Neural cell (in vitro differentiated cells): ENCODE data around the gene VEGFD. TPM values are rescaled to one million over a fixed set of nuclear protein-coding genes. Genes with fewer than 3 reads are reported as not detected.

Experiments
- H2AFZ ChIP-seq: fragments of 200-600, 300-800 bp; sonication (generic), shearing (Covaris generic); 2 replicates; pipeline ENCODE4 v1.6.0; 2014; ENCODE audit warnings: low read depth, mild to moderate bottlenecking, antibody characterized with exemption, low read length, moderate library complexity
- H3F3A ChIP-seq: fragments of 200-600 bp; shearing (Covaris generic); 2 replicates; pipeline ENCODE4 v1.6.1; 2016; ENCODE audit warnings: mild to moderate bottlenecking, moderate library complexity, mixed read lengths, antibody characterized with exemption, low read length; ENCODE audit not compliant: insufficient read depth, poor library complexity, severe bottlenecking
- H3K27ac ChIP-seq: fragments of 200-600, 300-800 bp; sonication (generic), shearing (Covaris generic); 2 replicates; pipeline ENCODE4 v1.5.1; 2014; ENCODE audit warnings: mild to moderate bottlenecking, low read length, moderate library complexity
- H3K27me3 ChIP-seq: fragments of 300-800, 200-600 bp; sonication (generic), shearing (Covaris generic); 2 replicates; pipeline ENCODE4 v1.6.0; 2014; ENCODE audit warnings: mild to moderate bottlenecking, low read depth, low read length, moderate library complexity; ENCODE audit not compliant: insufficient read depth
- H3K36me3 ChIP-seq: fragments of 300-800, 200-600 bp; sonication (generic), shearing (Covaris generic); 2 replicates; pipeline ENCODE4 v1.5.1; 2014; ENCODE audit warnings: mild to moderate bottlenecking, antibody characterized with exemption, low read length, moderate library complexity; ENCODE audit not compliant: insufficient read depth
- H3K4me2 ChIP-seq: fragments of 300-800, 200-600 bp; sonication (generic), shearing (Covaris generic); 2 replicates; pipeline ENCODE4 v1.6.0; 2014; ENCODE audit warnings: mild to moderate bottlenecking, low read length
- H3K4me3 ChIP-seq: fragments of 300-800, 200-600 bp; sonication (generic), shearing (Covaris generic); 2 replicates; pipeline ENCODE4 v1.5.1; 2014; ENCODE audit warnings: mild to moderate bottlenecking, low read length, moderate library complexity
- H3K79me2 ChIP-seq: fragments of 200-600 bp; shearing (Covaris generic); replicated peaks from 2 replicates; pipeline ENCODE4 v1.6.0; 2014; ENCODE audit warnings: mild to moderate bottlenecking, low read length, moderate library complexity; ENCODE audit not compliant: insufficient read depth
- H3K9ac ChIP-seq: fragments of 300-800, 200-600 bp; sonication (generic), shearing (Covaris generic); 2 replicates; pipeline ENCODE4 v1.6.1; 2016; ENCODE audit warnings: mild to moderate bottlenecking, low read length, mixed read lengths
- H3K9me2 ChIP-seq: fragments of 200-600 bp; shearing (Covaris generic); 2 replicates; pipeline ENCODE4 v1.6.1; 2016; ENCODE audit warnings: mild to moderate bottlenecking, low read length, mixed read lengths; ENCODE audit not compliant: insufficient read depth
- H3K9me3 ChIP-seq: fragments of 200-600, 300-800 bp; sonication (generic), shearing (Covaris generic); 2 replicates; pipeline ENCODE4 v1.6.1; 2016; ENCODE audit warnings: mild to moderate bottlenecking, mixed run types, low read length, moderate library complexity, mixed read lengths
- H4K20me1 ChIP-seq: fragments of 200-600 bp; shearing (Covaris generic); 2 replicates; pipeline ENCODE4 v1.6.1; 2016; ENCODE audit warnings: mild to moderate bottlenecking, mixed run types; ENCODE audit not compliant: insufficient read depth
- CTCF ChIP-seq: fragments of 450-650 bp; IDR thresholded peaks from 2 replicates; pipeline ENCODE4 v1.5.1; 2014; ENCODE audit warnings: antibody characterized with exemption, mild to moderate bottlenecking, moderate library complexity; ENCODE audit not compliant: poor library complexity, severe bottlenecking
- EP300 ChIP-seq: fragments of 450-650 bp; conservative IDR thresholded peaks from 2 replicates; pipeline ENCODE4 v1.6.1; 2014; ENCODE audit warnings: antibody characterized with exemption, mild to moderate bottlenecking, moderate library complexity; ENCODE audit not compliant: poor library complexity, severe bottlenecking
- EZH2 ChIP-seq: fragments of 200-600, 300-800 bp; shearing (Covaris generic), sonication (generic); IDR thresholded peaks from 2 replicates; pipeline ENCODE4 v1.6.1; 2014; ENCODE audit warnings: antibody characterized with exemption, low read length, borderline replicate concordance, mild to moderate bottlenecking; ENCODE audit not compliant: insufficient read depth, poor library complexity, severe bottlenecking
- MXI1 ChIP-seq: fragments of 450-650 bp; conservative IDR thresholded peaks from 2 replicates; pipeline ENCODE4 v1.6.1; 2014; ENCODE audit warnings: antibody characterized with exemption, mild to moderate bottlenecking; ENCODE audit not compliant: poor library complexity, severe bottlenecking
- POLR2AphosphoS5 ChIP-seq: IDR thresholded peaks from 2 replicates; pipeline ENCODE4 v1.6.1; 2012
- RAD21 ChIP-seq: fragments of 450-650 bp; conservative IDR thresholded peaks from 2 replicates; pipeline ENCODE4 v1.6.1; 2014; ENCODE audit warnings: antibody characterized with exemption, mild to moderate bottlenecking, moderate library complexity
- REST ChIP-seq: IDR thresholded peaks from 2 replicates; pipeline ENCODE4 v1.6.1; 2012; ENCODE audit warnings: borderline replicate concordance
- SMC3 ChIP-seq: fragments of 450-650 bp; conservative IDR thresholded peaks from 2 replicates; pipeline ENCODE4 v1.6.1; 2014; ENCODE audit warnings: antibody characterized with exemption, mild to moderate bottlenecking, moderate library complexity; ENCODE audit not compliant: poor library complexity
- TAF1 ChIP-seq: IDR thresholded peaks from 2 replicates; pipeline ENCODE4 v1.6.1; 2012; ENCODE audit warnings: low read depth
- polyA plus RNA-seq: library from polyadenylated mRNA; depleted of rRNA; stranded (reverse); fragments of >200 nt; gene quantifications from 2 replicates; pipeline ENCODE4 v1.2.3, GENCODE V29; 2014

The VEGFD gene
- polyA plus RNA-seq, 1 donor from 2014 or later = not detected

GRCh38 chrX:15336023-15336413, 48.2 kb downstream of the VEGFD start:
- Histone ChIP-seq H3K9ac (peak overlapping the region; percentile 46), H3K4me3 (peak overlapping the region; percentile 81), H3K9me2 (no peaks in the 10 kb centered on the region), H4K20me1 (no peaks in the 10 kb centered on the region), H3K27ac (no peak overlapping the region), H3K79me2 (peaks cover 5% of the 10 kb centered on the region), H3K4me2 (peak overlapping the region; percentile 70), H3F3A (no peaks in the 10 kb centered on the region), H3K9me3 (no peaks in the 10 kb centered on the region), H3K36me3 (no peaks in the 10 kb centered on the region), H3K27me3 (no peaks in the 10 kb centered on the region), H2AFZ (peak overlapping the region; percentile 33)
- TF ChIP-seq MXI1 (no peak), EZH2 (no peak), EP300 (no peak), CTCF (no peak), SMC3 (no peak), RAD21 (no peak), TAF1 (no peak), POLR2AphosphoS5 (no peak), REST (no peak)

DNA sequence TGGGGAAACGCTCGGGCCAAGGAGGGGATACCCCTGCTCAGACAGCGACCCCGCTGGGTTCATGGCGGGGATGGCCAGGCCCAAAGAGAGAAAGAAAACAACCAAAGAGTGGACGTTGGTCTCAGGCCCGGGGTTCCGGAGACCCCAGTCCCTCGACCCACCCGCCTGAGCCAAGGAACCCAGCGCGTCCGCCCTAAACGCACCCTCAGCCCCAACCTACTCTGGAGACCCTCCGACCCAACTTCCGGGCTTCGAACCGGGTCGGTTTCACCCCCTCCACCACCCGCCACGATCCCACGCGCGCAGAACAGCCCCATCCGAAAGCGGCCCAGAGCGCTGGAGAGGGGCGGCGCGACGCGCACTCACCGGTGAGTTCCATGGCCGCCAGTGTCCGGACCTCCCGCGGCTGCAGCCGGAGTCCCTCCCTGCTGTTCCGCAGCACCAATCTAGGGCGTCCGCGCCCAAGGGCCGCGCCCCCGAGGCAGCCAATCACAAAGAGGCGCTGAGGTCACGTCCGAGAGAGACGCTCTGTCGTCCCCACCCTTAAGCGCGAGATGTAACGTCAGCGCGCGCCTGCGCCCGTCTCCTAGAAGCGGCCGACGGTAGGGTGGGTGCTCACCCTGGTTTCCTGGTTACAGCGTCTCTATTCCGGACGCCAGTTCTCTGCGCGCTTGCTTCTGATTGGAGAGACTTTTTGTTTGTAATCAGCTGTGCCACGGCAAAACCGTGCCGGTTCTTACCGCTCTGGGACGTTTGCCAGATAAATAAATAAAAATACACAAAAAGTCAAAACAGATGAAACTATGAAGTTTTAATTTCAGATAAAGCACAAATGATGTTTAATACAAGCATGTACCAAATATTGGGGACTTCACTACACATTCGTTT, 48.8 kb downstream of the VEGFD start, which contains the start of gene PIGA:
TSS of gene PIGA (minus strand) at position 389 of the 888 bp plus-strand sequence. CDS start 3,593 bp downstream, outside the sequence.
- Histone ChIP-seq H3K9me2 (no peaks in the 10 kb centered on the region), H3K36me3 (no peaks in the 10 kb centered on the region), H2AFZ (peak within 1 kb of the TSS; percentile 33), H3K79me2 (peaks cover 5% of the 10 kb centered on the region), H3K9me3 (no peaks in the 10 kb centered on the region), H3K4me3 (peak within 1 kb of the TSS; percentile 81), H3F3A (no peaks in the 10 kb centered on the region), H3K4me2 (peak within 1 kb of the TSS; percentile 70), H4K20me1 (no peaks in the 10 kb centered on the region), H3K27ac (peak within 1 kb of the TSS; percentile 57), H3K27me3 (no peaks in the 10 kb centered on the region), H3K9ac (peak within 1 kb of the TSS; percentile 73)
- TF ChIP-seq EP300 (no peak), POLR2AphosphoS5 (peak; percentile 74), TAF1 (no peak), MXI1 (peak; percentile 32), CTCF (no peak), REST (peak; percentile 45)
